ENCODE measurements around the gene DIPK1B.
A peak's percentile ranks its signal among the peaks of the same experiment; 100 is the strongest.

DIPK1B gene

GRCh38 chr9:136741883-136742571 is 29.7 kb downstream of the DIPK1B start (continued):
- TF ChIP-seq PRDM6 (tag by site-specific recombination; IDR thresholded peaks at IDR 0.05), result no peak
- TF ChIP-seq ZNF302 (tag by site-specific recombination; IDR thresholded peaks at IDR 0.05; ENCODE audit: low read depth), result no peak
- TF ChIP-seq ZNF211 (tag by site-specific recombination; IDR thresholded peaks at IDR 0.05; ENCODE audit: low read depth), result no peak
- TF ChIP-seq ZFHX2 (tag by site-specific recombination; conservative IDR thresholded peaks at IDR 0.05), result peak; percentile 75
- TF ChIP-seq HOXD13 (CRISPR knock-in tag; IDR thresholded peaks at IDR 0.05; ENCODE audit: borderline replicate concordance), result no peak
- no peak for TF ChIP-seq ZNF335 (tag by site-specific recombination; conservative IDR thresholded peaks at IDR 0.05)
- TF ChIP-seq ZNF549 (tag by site-specific recombination; IDR thresholded peaks at IDR 0.05), result no peak
- no peak for TF ChIP-seq YY2 (tag by site-specific recombination; IDR thresholded peaks at IDR 0.05)
- TF ChIP-seq SETDB1 (IDR thresholded peaks at IDR 0.05; ENCODE audit: insufficient read length, low read length), result no peak
- no peak for TF ChIP-seq ZNF114 (tag by site-specific recombination; IDR thresholded peaks at IDR 0.05)
- TF ChIP-seq ZIC2 (tag by site-specific recombination; IDR thresholded peaks at IDR 0.05), result 0 out of 2 replicates have a peak, but pooled peaks have one; percentile 30
- no peak for TF ChIP-seq ZNF704 (tag by site-specific recombination; IDR thresholded peaks at IDR 0.05)
- TF ChIP-seq ZBTB49 (tag by site-specific recombination; IDR thresholded peaks at IDR 0.05; ENCODE audit: low read depth), result no peak

- H3K4me3 ChIP-seq (ENCODE audit: low read depth, low read length), result no peak within 1 kb of the TSS
- no peaks in the 10 kb centered on the region for H3K9me3 ChIP-seq (ENCODE audit: control insufficient read depth, insufficient read depth, low read depth, low read length)
- H3K36me3 ChIP-seq (ENCODE audit: control insufficient read depth in 2 of 2, insufficient read depth in 1 of 2, low read length in 2 of 2), result no peaks in the 10 kb centered on the region
- ChIA-PET POLR2A (interaction anchor here (2.3 to 3.2 kb wide), 2 partner anchors 14 to 15 kb away, joined by 7 to 22 read pairs; no protein-coding TSS in a partner anchor), CTCF (interaction anchor here (0.7 to 1.0 kb wide), 3 partner anchors 15 to 446 kb away, joined by 3 to 4 read pairs (median 3); no protein-coding TSS in a partner anchor)
- no peaks in the 10 kb centered on the region for H3K4me1 ChIP-seq (ENCODE audit: control insufficient read depth, insufficient read depth, low read length)
- H3K27ac ChIP-seq (ENCODE audit: extremely low read depth, low read depth, low read length), result no peak within 1 kb of the TSS
- no peak for TF ChIP-seq ZBTB11 (tag by site-specific recombination; conservative IDR thresholded peaks at IDR 0.05; ENCODE audit: low read depth)
- TF ChIP-seq ZBTB8A (tag by site-specific recombination; IDR thresholded peaks at IDR 0.05), result no peak
- TF ChIP-seq ZNF398 (tag by site-specific recombination; IDR thresholded peaks at IDR 0.05), result 0 out of 2 replicates have a peak, but pooled peaks have one; percentile 35
- peak; percentile 75; the same call in 1 of the 2 replicates for TF ChIP-seq KLF1 (tag by site-specific recombination; IDR thresholded peaks at IDR 0.05)
- no peak for TF ChIP-seq ZNF837 (tag by site-specific recombination; IDR thresholded peaks at IDR 0.05)
- TF ChIP-seq ZNF510 (tag by site-specific recombination; IDR thresholded peaks at IDR 0.05; ENCODE audit: insufficient replicate concordance), result no peak
- TF ChIP-seq ZNF202 (tag by site-specific recombination; IDR thresholded peaks at IDR 0.05; ENCODE audit: borderline replicate concordance), result no peak
- no peak for TF ChIP-seq ZBTB48 (tag by site-specific recombination; IDR thresholded peaks at IDR 0.05)
- peak; percentile 64 for TF ChIP-seq CTCF (tag by site-specific recombination; IDR thresholded peaks at IDR 0.05)
Observed at GRCh38 chr9:136742591-136743391, 30.4 kb downstream of the DIPK1B start, which contains the start of gene LCN10. TSS of gene LCN10 (minus strand) at chr9:136742940. CDS start at chr9:136742903, 37 bp downstream.

Data from HEK293 (cell line).